H9 (cell line): ENCODE results near the gene PTPRN2. TPM values are rescaled to one million over a fixed set of nuclear protein-coding genes. Genes with fewer than 3 reads are reported as not detected.

Experiments
- DNase-seq: peaks from one replicate; pipeline ENCODE4 v3.0.0-alpha.2; 2017
- H2AFZ ChIP-seq: one replicate; pipeline ENCODE4 v1.6.1; 2013; ENCODE audit warnings: mild to moderate bottlenecking, low read length, control low read depth, moderate library complexity
- H2AK5ac ChIP-seq: 2 replicates; pipeline ENCODE4 v1.6.1; 2013; ENCODE audit warnings: low read length, control low read depth, mixed read lengths; ENCODE audit not compliant: insufficient read length
- H2BK120ac ChIP-seq: one replicate; pipeline ENCODE4 v1.6.1; 2013; ENCODE audit warnings: low read depth, mild to moderate bottlenecking, low read length, control low read depth, inconsistent platforms; ENCODE audit not compliant: poor library complexity, severe bottlenecking
- H2BK12ac ChIP-seq: 2 replicates; pipeline ENCODE4 v1.6.1; 2013; ENCODE audit warnings: low read length, control low read depth, mixed read lengths, low read depth; ENCODE audit not compliant: insufficient read length
- H2BK15ac ChIP-seq: 2 replicates; pipeline ENCODE4 v1.6.1; 2013; ENCODE audit warnings: low read depth, low read length, control low read depth
- H2BK20ac ChIP-seq: one replicate; pipeline ENCODE4 v1.6.1; 2013; ENCODE audit warnings: low read depth, mild to moderate bottlenecking, low read length, control low read depth, inconsistent platforms; ENCODE audit not compliant: poor library complexity, severe bottlenecking
- H2BK5ac ChIP-seq: 2 replicates; pipeline ENCODE4 v1.6.1; 2013; ENCODE audit warnings: low read length, control low read depth, mixed read lengths; ENCODE audit not compliant: insufficient read length
- H3K14ac ChIP-seq: 2 replicates; pipeline ENCODE4 v1.6.1; 2013; ENCODE audit warnings: low read length, control low read depth; ENCODE audit not compliant: insufficient read depth
- H3K18ac ChIP-seq: 2 replicates; pipeline ENCODE4 v1.6.1; 2013; ENCODE audit warnings: low read depth, mild to moderate bottlenecking, mixed read lengths, low read length, control low read depth; ENCODE audit not compliant: insufficient read length
- H3K23ac ChIP-seq: 2 replicates; pipeline ENCODE4 v1.6.1; 2013; ENCODE audit warnings: low read length, control low read depth, mixed read lengths, low read depth; ENCODE audit not compliant: insufficient read length
- H3K23me2 ChIP-seq: 2 replicates; pipeline ENCODE4 v1.6.1; 2013; ENCODE audit warnings: low read depth, mild to moderate bottlenecking, mixed read lengths, low read length, control low read depth; ENCODE audit not compliant: insufficient read length, poor library complexity, severe bottlenecking
- H3K27ac ChIP-seq: 2 replicates; pipeline ENCODE4 v1.5.1; 2013; ENCODE audit warnings: low read length, control low read depth, mixed read lengths, low read depth; ENCODE audit not compliant: insufficient read length
- H3K27me3 ChIP-seq: 2 replicates; pipeline ENCODE4 v1.6.1; 2013; ENCODE audit warnings: low read length, control low read depth, inconsistent platforms; ENCODE audit not compliant: insufficient read depth
- H3K4ac ChIP-seq: 2 replicates; pipeline ENCODE4 v1.6.1; 2013; ENCODE audit warnings: low read depth, mild to moderate bottlenecking, control low read depth, inconsistent platforms, low read length, moderate library complexity
- H3K4me1 ChIP-seq: 2 replicates; pipeline ENCODE4 v1.6.1; 2013; ENCODE audit warnings: low read length, control low read depth, inconsistent platforms; ENCODE audit not compliant: insufficient read depth
- H3K4me2 ChIP-seq: 2 replicates; pipeline ENCODE4 v1.6.1; 2013; ENCODE audit warnings: low read length, control low read depth, mixed read lengths; ENCODE audit not compliant: insufficient read length, insufficient read depth
- H3K56ac ChIP-seq: 2 replicates; pipeline ENCODE4 v1.6.1; 2013; ENCODE audit warnings: low read depth, mild to moderate bottlenecking, mixed read lengths, low read length, control low read depth; ENCODE audit not compliant: insufficient read length
- H3K79me1 ChIP-seq: 2 replicates; pipeline ENCODE4 v1.6.1; 2013; ENCODE audit warnings: low read depth, mild to moderate bottlenecking, moderate library complexity, low read length, control low read depth, inconsistent platforms; ENCODE audit not compliant: insufficient read depth, poor library complexity, severe bottlenecking
- H3K79me2 ChIP-seq: 2 replicates; pipeline ENCODE4 v1.6.1; 2013; ENCODE audit warnings: low read length, control low read depth, inconsistent platforms; ENCODE audit not compliant: insufficient read depth
- H3K9ac ChIP-seq: 2 replicates; pipeline ENCODE4 v1.6.1; 2013; ENCODE audit warnings: low read length, control low read depth, mixed read lengths; ENCODE audit not compliant: insufficient read length; ENCODE audit errors: extremely low read depth
- H3K9me3 ChIP-seq: one replicate; pipeline ENCODE4 v1.6.1; 2013; ENCODE audit warnings: low read depth, low read length, inconsistent platforms; ENCODE audit not compliant: control insufficient read depth
- H3T11ph ChIP-seq: one replicate; pipeline ENCODE4 v1.6.1; 2013; ENCODE audit warnings: mild to moderate bottlenecking, low read length, control low read depth, inconsistent platforms
- H4K20me1 ChIP-seq: one replicate; pipeline ENCODE4 v1.6.1; 2013; ENCODE audit not compliant: control insufficient read depth, insufficient read length, insufficient read depth
- H4K5ac ChIP-seq: 2 replicates; pipeline ENCODE4 v1.6.1; 2013; ENCODE audit warnings: low read depth, mild to moderate bottlenecking, mixed read lengths, low read length, control low read depth; ENCODE audit not compliant: insufficient read length
- H4K8ac ChIP-seq: replicated peaks from 2 replicates; pipeline ENCODE4 v1.6.1; 2013; ENCODE audit warnings: low read length, control low read depth, mixed read lengths, low read depth; ENCODE audit not compliant: insufficient read length
- H4K91ac ChIP-seq: 2 replicates; pipeline ENCODE4 v1.6.1; 2013; ENCODE audit warnings: low read depth, mild to moderate bottlenecking, moderate library complexity, mixed read lengths, low read length, control low read depth; ENCODE audit not compliant: insufficient read length
- H3K27ac Mint-ChIP-seq, 3 experiments: 2 replicates in 2 of 3; 3 replicates in 1 of 3; pipeline ENCODE4 v1.8.0; 2020 to 2021; ENCODE audit warnings: mixed read lengths in 3 of 3, mild to moderate bottlenecking in 1 of 3, moderate library complexity in 1 of 3
- H3K27me3 Mint-ChIP-seq: 2 replicates; pipeline ENCODE4 v1.8.0; 2021; ENCODE audit warnings: low read depth, mild to moderate bottlenecking, moderate library complexity, mixed read lengths
- H3K36me3 Mint-ChIP-seq, 3 experiments: 2 replicates in 2 of 3; 3 replicates in 1 of 3; pipeline ENCODE4 v1.8.0; 2020 to 2021; ENCODE audit warnings: low read depth in 3 of 3, mixed read lengths in 3 of 3; ENCODE audit not compliant: insufficient read depth in 1 of 3
- H3K4me1 Mint-ChIP-seq, 2 experiments: 2 replicates each; pipeline ENCODE4 v1.8.0; 2020; ENCODE audit warnings: mixed read lengths in 2 of 2
- H3K4me3 Mint-ChIP-seq, 2 experiments: 2 replicates in 1 of 2; 3 replicates in 1 of 2; pipeline ENCODE4 v1.8.0; 2020 to 2021; ENCODE audit warnings: mild to moderate bottlenecking in 2 of 2, mixed read lengths in 2 of 2, moderate library complexity in 1 of 2
- H3K9me3 Mint-ChIP-seq, 2 experiments: 2 replicates in 1 of 2; 3 replicates in 1 of 2; pipeline ENCODE4 v1.8.0; 2020; ENCODE audit warnings: mild to moderate bottlenecking in 2 of 2, mixed read lengths in 2 of 2, moderate library complexity in 1 of 2
- WGBS: extraction: QIAGEN DNeasy Blood & Tissue Kit; methylation state at CpG from one replicate; pipeline ENCODE4 v1.1.7; 2013; ENCODE audit warnings: missing lambda C conversion rate, low lambda C conversion rate, mixed read lengths; ENCODE audit not compliant: insufficient read length; ENCODE audit errors: extremely low coverage; 5-methylcytosine and 5-hydroxymethylcytosine counted together
- total RNA-seq: library from RNA; stranded (reverse); gene quantifications from 2 replicates; pipeline ENCODE4 v1.2.1, GENCODE V29; 2021
- TF ChIP-seq, protein P1 (sequence below): fragments of 200-600 bp; sonication (generic); conservative IDR thresholded peaks from 3 replicates; pipeline ENCODE4 v1.8.0; 2021; ENCODE audit warnings: antibody characterized with exemption, mild to moderate bottlenecking

The PTPRN2 gene
- total RNA-seq, 1 experiment from 2014 or later = 5.2 TPM

DNA sequence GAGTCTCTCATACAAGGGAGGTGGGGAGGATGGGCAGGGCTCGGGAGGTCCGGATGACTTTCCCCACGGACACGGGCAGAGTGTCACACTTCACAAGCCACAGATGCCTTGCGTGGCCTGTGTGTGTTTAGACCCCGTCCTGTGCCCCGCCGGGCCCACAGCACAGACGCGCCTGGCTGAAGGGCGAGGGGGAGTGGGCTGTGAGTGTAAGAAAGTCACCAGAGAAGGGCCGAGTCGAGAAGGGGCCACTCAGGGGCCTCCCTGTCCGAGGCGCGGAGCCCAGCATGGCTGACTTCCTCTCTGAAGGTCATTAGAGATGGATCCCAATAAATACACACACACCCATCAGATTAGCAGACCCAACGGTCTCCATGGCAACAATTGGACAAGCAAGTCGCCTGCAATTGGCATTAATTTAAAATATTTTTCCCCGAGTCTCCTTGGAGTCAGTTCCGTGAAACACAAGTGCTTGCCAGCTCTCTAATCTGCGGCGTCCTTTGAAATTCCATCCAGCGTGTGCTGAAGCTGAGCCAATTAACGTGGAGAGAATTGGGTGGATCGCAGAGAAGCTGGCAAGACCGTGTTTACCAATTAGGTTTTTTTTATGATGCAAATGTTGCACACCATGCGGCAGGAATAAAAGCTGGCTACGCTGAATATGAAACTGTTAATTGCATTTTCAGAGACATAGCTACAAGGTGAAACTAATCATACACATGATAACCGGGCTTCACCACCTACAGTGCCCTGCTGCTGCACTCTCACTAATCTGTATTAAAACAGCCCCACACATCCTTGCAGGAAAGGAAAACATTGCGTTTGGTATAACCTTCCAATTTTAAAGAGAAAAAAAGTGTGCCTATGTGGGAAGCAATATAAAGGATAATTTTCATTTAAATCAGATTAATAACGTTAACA lies 571.2 kb downstream of the PTPRN2 start:
- no peak overlapping the region for H3K9ac ChIP-seq
- H2BK120ac ChIP-seq = no peak overlapping the region
- no peak overlapping the region for H3T11ph ChIP-seq
- no CpG with 5 or more reads among the region's 31 CpGs for WGBS
- H2BK12ac ChIP-seq = no peak overlapping the region
- H3K4me1 ChIP-seq = peaks cover 2% of the 10 kb centered on the region
- H3K4me3 Mint-ChIP-seq = no peak overlapping the region
- no peak overlapping the region for H2AK5ac ChIP-seq
- peak overlapping the region; percentile 64; the same call in 1 of the 2 replicates for H3K14ac ChIP-seq
- H4K5ac ChIP-seq = no peak overlapping the region
- H4K8ac ChIP-seq = no peak overlapping the region
- no peaks in the 10 kb centered on the region for H3K79me1 ChIP-seq
- H3K9me3 Mint-ChIP-seq = no peaks in the 10 kb centered on the region; a peak in 1 of 5 replicates
- H3K23ac ChIP-seq = no peak overlapping the region
- H3K4ac ChIP-seq = no peak overlapping the region
- peak overlapping the region; percentile 81 for H3K18ac ChIP-seq
- H3K27ac Mint-ChIP-seq = no peak overlapping the region; a peak in 1 of 7 replicates
- H3K36me3 Mint-ChIP-seq = no peaks in the 10 kb centered on the region
- H3K79me2 ChIP-seq = no peaks in the 10 kb centered on the region
- H3K4me1 Mint-ChIP-seq = peaks cover 17 to 31% of the 10 kb centered on the region in 2 experiments
- H3K4me2 ChIP-seq = peak overlapping the region; percentile 67
- TF ChIP-seq, protein P1, sequence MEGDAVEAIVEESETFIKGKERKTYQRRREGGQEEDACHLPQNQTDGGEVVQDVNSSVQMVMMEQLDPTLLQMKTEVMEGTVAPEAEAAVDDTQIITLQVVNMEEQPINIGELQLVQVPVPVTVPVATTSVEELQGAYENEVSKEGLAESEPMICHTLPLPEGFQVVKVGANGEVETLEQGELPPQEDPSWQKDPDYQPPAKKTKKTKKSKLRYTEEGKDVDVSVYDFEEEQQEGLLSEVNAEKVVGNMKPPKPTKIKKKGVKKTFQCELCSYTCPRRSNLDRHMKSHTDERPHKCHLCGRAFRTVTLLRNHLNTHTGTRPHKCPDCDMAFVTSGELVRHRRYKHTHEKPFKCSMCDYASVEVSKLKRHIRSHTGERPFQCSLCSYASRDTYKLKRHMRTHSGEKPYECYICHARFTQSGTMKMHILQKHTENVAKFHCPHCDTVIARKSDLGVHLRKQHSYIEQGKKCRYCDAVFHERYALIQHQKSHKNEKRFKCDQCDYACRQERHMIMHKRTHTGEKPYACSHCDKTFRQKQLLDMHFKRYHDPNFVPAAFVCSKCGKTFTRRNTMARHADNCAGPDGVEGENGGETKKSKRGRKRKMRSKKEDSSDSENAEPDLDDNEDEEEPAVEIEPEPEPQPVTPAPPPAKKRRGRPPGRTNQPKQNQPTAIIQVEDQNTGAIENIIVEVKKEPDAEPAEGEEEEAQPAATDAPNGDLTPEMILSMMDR = no peak
- DNase-seq = no peak
- H3K23me2 ChIP-seq = peaks cover 8% of the 10 kb centered on the region
- H3K56ac ChIP-seq = no peak overlapping the region
- H2AFZ ChIP-seq = no peak overlapping the region
- H3K27me3 Mint-ChIP-seq = peaks cover 36% of the 10 kb centered on the region
- no peaks in the 10 kb centered on the region for H3K9me3 ChIP-seq
- no peaks in the 10 kb centered on the region for H3K27me3 ChIP-seq
- no peak overlapping the region for H2BK5ac ChIP-seq
- H2BK20ac ChIP-seq = no peak overlapping the region
- no peak overlapping the region for H2BK15ac ChIP-seq
- H4K91ac ChIP-seq = no peak overlapping the region
- no peaks in the 10 kb centered on the region for H4K20me1 ChIP-seq
- H3K27ac ChIP-seq = no peak overlapping the region
